SK-N-SH treated with all-trans-retinoic acid at 6 μM for 48 hours (cell line): Measurements from ENCODE around the gene PIK3CB.

Experiments
- ATAC-seq: fragments of 200-7000 bp; cut with Tn5 transposase; 3 replicates; pipeline ENCODE4 v1.9.1; 2020; ENCODE audit warnings: mild to moderate bottlenecking, moderate library complexity
- ARNTL ChIP-seq: fragments of 450-650 bp; formaldehyde crosslinking; IDR thresholded peaks from 2 replicates; pipeline ENCODE4 v1.5.0; 2020; ENCODE audit warnings: low read depth, mild to moderate bottlenecking, moderate library complexity, borderline replicate concordance
- BACH2 ChIP-seq: fragments of 250-450 bp; sonication (Bioruptor Pico); IDR thresholded peaks from 2 replicates; pipeline ENCODE4 v1.9.0; 2021; ENCODE audit warnings: mild to moderate bottlenecking, borderline replicate concordance
- CSDC2 ChIP-seq: fragments of 250-450 bp; sonication (Bioruptor Pico); IDR thresholded peaks from 2 replicates; pipeline ENCODE4 v1.5.0; 2020; ENCODE audit warnings: mild to moderate bottlenecking, moderate library complexity
- CSRNP3 ChIP-seq: fragments of 250-450 bp; sonication (Bioruptor Pico); IDR thresholded peaks from 2 replicates; pipeline ENCODE4 v1.5.1; 2021; ENCODE audit warnings: mild to moderate bottlenecking, moderate library complexity
- ESRRG ChIP-seq: fragments of 250-450 bp; sonication (Bioruptor Pico); IDR thresholded peaks from 2 replicates; pipeline ENCODE4 v1.6.1; 2021; ENCODE audit warnings: mild to moderate bottlenecking
- GLIS3 ChIP-seq: fragments of 250-450 bp; sonication (Bioruptor Pico); IDR thresholded peaks from 2 replicates; pipeline ENCODE4 v1.5.0; 2020; ENCODE audit warnings: mild to moderate bottlenecking, moderate library complexity
- ISL1 ChIP-seq: fragments of 250-450 bp; sonication (Bioruptor Pico); IDR thresholded peaks from 2 replicates; pipeline ENCODE4 v2.1.2; 2022; ENCODE audit warnings: mild to moderate bottlenecking, moderate library complexity
- OSR1 ChIP-seq: fragments of 250-450 bp; sonication (Bioruptor Pico); IDR thresholded peaks from 2 replicates; pipeline ENCODE4 v1.8.0; 2022; ENCODE audit warnings: moderate library complexity, mild to moderate bottlenecking, inconsistent platforms
- PATZ1 ChIP-seq: fragments of 250-450 bp; sonication (Bioruptor Pico); IDR thresholded peaks from 2 replicates; pipeline ENCODE4 v1.8.0; 2020; ENCODE audit warnings: mild to moderate bottlenecking, moderate library complexity, borderline replicate concordance
- POU6F1 ChIP-seq: fragments of 250-450 bp; sonication (Bioruptor Pico); IDR thresholded peaks from 2 replicates; pipeline ENCODE4 v1.8.0; 2021; ENCODE audit warnings: low read depth, mild to moderate bottlenecking, moderate library complexity, borderline replicate concordance
- PPARA ChIP-seq: fragments of 250-450 bp; sonication (Bioruptor Pico); IDR thresholded peaks from 2 replicates; pipeline ENCODE4 v1.5.0; 2020; ENCODE audit warnings: mild to moderate bottlenecking, borderline replicate concordance
- RARB ChIP-seq: fragments of 250-450 bp; sonication (Bioruptor Pico); IDR thresholded peaks from 2 replicates; pipeline ENCODE4 v1.8.0; 2021; ENCODE audit warnings: mild to moderate bottlenecking, moderate library complexity
- SNAI2 ChIP-seq: fragments of 250-450 bp; sonication (Bioruptor Pico); IDR thresholded peaks from 2 replicates; pipeline ENCODE4 v1.5.0; 2020; ENCODE audit warnings: mild to moderate bottlenecking, moderate library complexity
- TCF4 ChIP-seq: fragments of 250-450 bp; sonication (Bioruptor Pico); IDR thresholded peaks from 2 replicates; pipeline ENCODE4 v1.8.0; 2021; ENCODE audit warnings: mild to moderate bottlenecking, moderate library complexity, borderline replicate concordance
- TSHZ2 ChIP-seq: fragments of 250-450 bp; sonication (Bioruptor Pico); IDR thresholded peaks from 2 replicates; pipeline ENCODE4 v1.5.0; 2020; ENCODE audit warnings: mild to moderate bottlenecking, moderate library complexity
- ZC3H10 ChIP-seq: fragments of 250-450 bp; sonication (Bioruptor Pico); IDR thresholded peaks from 2 replicates; pipeline ENCODE4 v1.5.1; 2021; ENCODE audit warnings: mild to moderate bottlenecking, moderate library complexity
- ZFP3 ChIP-seq: fragments of 250-450 bp; sonication (Bioruptor Pico); IDR thresholded peaks from 2 replicates; pipeline ENCODE4 v1.5.0; 2020; ENCODE audit warnings: mild to moderate bottlenecking, moderate library complexity
- ZNF565 ChIP-seq: fragments of 450-650 bp; formaldehyde crosslinking; conservative IDR thresholded peaks from 2 replicates; pipeline ENCODE4 v1.5.0; 2020; ENCODE audit warnings: low read depth, mild to moderate bottlenecking, moderate library complexity
- ZNF70 ChIP-seq: fragments of 450-650 bp; formaldehyde crosslinking; IDR thresholded peaks from 2 replicates; pipeline ENCODE4 v1.5.0; 2020; ENCODE audit warnings: mild to moderate bottlenecking, moderate library complexity
- ZNF8 ChIP-seq: fragments of 450-650 bp; formaldehyde crosslinking; IDR thresholded peaks from 2 replicates; pipeline ENCODE4 v1.5.0; 2020; ENCODE audit warnings: mild to moderate bottlenecking, moderate library complexity

Gene PIK3CB

GRCh38 chr3:138678086-138678485, 156.6 kb downstream of the PIK3CB start:
- no peak for ATAC-seq
- no peak for TF ChIP-seq ZNF70 (CRISPR knock-in tag)
- TF ChIP-seq CSDC2 (CRISPR knock-in tag), result no peak
- no peak for TF ChIP-seq POU6F1 (CRISPR knock-in tag)
- no peak for TF ChIP-seq BACH2 (CRISPR knock-in tag)
- TF ChIP-seq GLIS3 (CRISPR knock-in tag), result no peak
- no peak for TF ChIP-seq OSR1
- TF ChIP-seq, all 23 proteins: peak for 0

GRCh38 chr3:138675393-138675792, 159.3 kb downstream of the PIK3CB start:
- no peak for TF ChIP-seq ARNTL (CRISPR knock-in tag)
- no peak for TF ChIP-seq BACH2 (CRISPR knock-in tag)
- ATAC-seq, result no peak

- TF ChIP-seq TSHZ2 (CRISPR knock-in tag) (no peak), CSRNP3 (no peak), ISL1 (CRISPR knock-in tag) (peak; percentile 76), ESRRG (CRISPR knock-in tag) (no peak)
- no peak for ATAC-seq
These were observed 160.8 kb downstream of the PIK3CB start for GRCh38 chr3:138673641-138674530.

GRCh38 chr3:138670407-138670806, 164.3 kb downstream of the PIK3CB start:
- no peak for ATAC-seq
- TF ChIP-seq CSDC2 (CRISPR knock-in tag), result no peak
- TF ChIP-seq TCF4 (CRISPR knock-in tag), result no peak
- no peak for TF ChIP-seq ZC3H10 (CRISPR knock-in tag)
- TF ChIP-seq TSHZ2 (CRISPR knock-in tag), result no peak
- TF ChIP-seq PPARA (CRISPR knock-in tag), result no peak
- no peak for TF ChIP-seq PATZ1 (CRISPR knock-in tag)
- TF ChIP-seq ZNF70 (CRISPR knock-in tag), result no peak
- TF ChIP-seq ZFP3, result no peak
- no peak for TF ChIP-seq ZNF565 (CRISPR knock-in tag)
- TF ChIP-seq ZNF8 (CRISPR knock-in tag), result no peak
- TF ChIP-seq POU6F1 (CRISPR knock-in tag), result no peak
- TF ChIP-seq CSRNP3, result no peak
- TF ChIP-seq RARB, result no peak
- no peak for TF ChIP-seq ISL1 (CRISPR knock-in tag)
- no peak for TF ChIP-seq SNAI2
